Endothelial cell of coronary artery (primary cell): ENCODE data around the gene CMTM2. TPM values are rescaled to one million over a fixed set of nuclear protein-coding genes. Genes with fewer than 3 reads are reported as not detected.

Experiments
- total RNA-seq: library from RNA; depleted of rRNA; stranded (reverse); fragments of >200 nt; gene quantifications from 2 replicates; pipeline ENCODE4 v1.2.3, GENCODE V29; 2014

The CMTM2 gene, protein sequence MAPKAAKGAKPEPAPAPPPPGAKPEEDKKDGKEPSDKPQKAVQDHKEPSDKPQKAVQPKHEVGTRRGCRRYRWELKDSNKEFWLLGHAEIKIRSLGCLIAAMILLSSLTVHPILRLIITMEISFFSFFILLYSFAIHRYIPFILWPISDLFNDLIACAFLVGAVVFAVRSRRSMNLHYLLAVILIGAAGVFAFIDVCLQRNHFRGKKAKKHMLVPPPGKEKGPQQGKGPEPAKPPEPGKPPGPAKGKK
- 0.09 TPM in 1 of 2 replicates, not detected in the other for total RNA-seq

GRCh38 chr16:66578651-66579531 lies at the start of gene CMTM2:
Gene CMTM2, plus strand, starts transcription at chr16:66579463. Its CDS starts 145 bp downstream, at chr16:66579608.

GRCh38 chr16:66549284-66550131 lies 29.8 kb upstream of the CMTM2 start, which contains the start of gene TK2:
Gene TK2, minus strand, starts transcription at chr16:66550122. Its CDS starts 61 bp downstream, at chr16:66550061.

DNA sequence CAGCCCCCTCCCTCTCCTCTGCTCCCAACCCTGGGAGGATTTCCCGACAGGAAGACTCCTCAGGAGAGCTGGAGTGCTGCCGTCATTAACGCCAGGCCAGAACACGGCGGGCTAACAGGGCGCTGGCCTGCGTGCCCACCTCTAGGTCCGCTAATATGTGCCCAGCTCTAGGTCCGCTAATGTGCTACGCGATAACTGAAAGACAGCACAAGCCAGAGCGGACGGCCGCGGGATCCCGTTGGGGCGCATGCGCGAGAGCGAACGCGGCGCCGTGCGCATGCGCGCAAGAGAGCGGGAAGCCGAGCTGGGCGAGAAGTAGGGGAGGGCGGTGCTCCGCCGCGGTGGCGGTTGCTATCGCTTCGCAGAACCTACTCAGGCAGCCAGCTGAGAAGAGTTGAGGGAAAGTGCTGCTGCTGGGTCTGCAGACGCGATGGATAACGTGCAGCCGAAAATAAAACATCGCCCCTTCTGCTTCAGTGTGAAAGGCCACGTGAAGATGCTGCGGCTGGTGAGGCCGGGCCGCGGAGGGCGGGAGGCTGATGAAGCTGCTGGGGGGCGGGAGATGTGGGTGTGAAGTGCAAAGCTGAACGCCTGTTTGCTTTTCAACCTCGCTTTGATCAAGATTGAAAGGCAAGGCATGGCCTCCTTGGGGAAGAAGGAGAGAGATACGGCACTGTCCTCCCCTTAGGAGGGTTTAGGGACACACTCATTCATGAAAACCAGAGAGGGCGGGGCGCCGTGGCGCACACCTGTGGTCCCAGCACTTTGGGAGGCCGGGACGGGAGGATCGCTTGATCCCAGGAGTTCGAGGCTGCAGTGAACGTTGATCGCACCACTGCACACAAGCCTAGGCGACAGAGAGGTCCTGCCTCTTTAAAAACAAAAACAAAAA lies 26.7 kb upstream of the CMTM2 start, which contains the start of gene CKLF:
Gene CKLF, plus strand, starts transcription at position 291 of the 892 bp plus-strand sequence. Its CDS starts 140 bp downstream, at position 431.

DNA sequence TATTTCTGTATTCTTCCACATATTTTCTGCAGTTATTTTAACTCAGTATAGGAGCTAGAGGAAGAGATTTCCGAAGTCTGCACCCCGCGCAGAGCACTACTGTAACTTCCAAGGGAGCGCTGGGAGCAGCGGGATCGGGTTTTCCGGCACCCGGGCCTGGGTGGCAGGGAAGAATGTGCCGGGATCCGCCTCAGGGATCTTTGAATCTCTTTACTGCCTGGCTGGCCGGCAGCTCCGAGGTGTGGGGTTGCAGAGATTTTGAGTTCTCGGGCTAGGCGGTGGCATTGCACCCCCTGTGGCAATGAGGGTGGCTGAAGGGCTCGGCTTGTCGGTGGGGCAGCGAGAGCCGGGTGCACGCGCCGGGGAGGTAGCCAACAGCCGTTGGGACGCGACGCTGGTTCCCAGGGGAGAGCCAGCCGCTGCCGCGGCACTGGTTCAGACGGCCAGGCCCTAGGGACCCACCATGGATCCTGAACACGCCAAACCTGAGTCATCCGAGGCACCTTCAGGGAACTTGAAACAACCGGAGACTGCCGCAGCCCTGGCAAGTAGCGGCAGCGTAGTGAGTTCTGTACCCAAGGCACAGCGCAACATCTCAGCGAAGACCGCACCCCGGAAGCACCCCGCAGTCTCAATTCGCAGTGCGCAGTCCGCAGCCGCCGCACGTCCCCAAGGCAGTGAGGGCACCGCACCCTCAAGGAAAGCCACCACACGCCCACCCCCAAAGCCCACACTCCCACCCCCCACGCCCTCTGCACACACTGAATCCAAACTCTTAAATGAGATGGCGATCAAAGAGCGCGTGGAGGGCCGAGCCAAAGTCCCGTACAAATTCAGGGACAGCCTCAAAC lies 13.0 kb upstream of the CMTM2 start, which contains the start of gene CMTM1:
Gene CMTM1, plus strand, starts transcription at position 389 of the 851 bp plus-strand sequence. Its CDS starts 75 bp downstream, at position 464.

GRCh38 chr16:66604376-66605176 lies 25.3 kb downstream of the CMTM2 start, which contains the start of gene CMTM3:
Gene CMTM3, plus strand, starts transcription at chr16:66604704. Its CDS starts 102 bp downstream, at chr16:66604806.

Other genes with a start within 250 kb of the CMTM2 start
- 566 and 589 TPM in 2 replicates for gene CDH5, start 212.8 kb upstream of the CMTM2 start, total RNA-seq
- not detected in 2 replicates for gene BEAN1, start 152.2 kb upstream of the CMTM2 start, total RNA-seq
- gene TK2, start 29.3 kb upstream of the CMTM2 start, total RNA-seq, result 20.2 and 28.0 TPM in 2 replicates
- 59.4 and 79.1 TPM in 2 replicates for gene CKLF, start 26.9 kb upstream of the CMTM2 start, total RNA-seq
- gene CMTM1, start 13.0 kb upstream of the CMTM2 start, total RNA-seq, result 2.4 and 2.5 TPM in 2 replicates
- gene CMTM3, start 25.2 kb downstream of the CMTM2 start, total RNA-seq, result 14.1 and 22.8 TPM in 2 replicates
- gene CMTM4, start 117.3 kb downstream of the CMTM2 start, total RNA-seq, result 6.9 and 14.5 TPM in 2 replicates
- gene DYNC1LI2, start 172.1 kb downstream of the CMTM2 start, total RNA-seq, result 130 and 181 TPM in 2 replicates
- gene TERB1, start 222.1 kb downstream of the CMTM2 start, total RNA-seq, result under 0.01 TPM in 1 of 2 replicates, not detected in the other